HT-29 (cell line): ENCODE results near the gene SNUPN. TPM values are rescaled to one million over a fixed set of nuclear protein-coding genes. Genes with fewer than 3 reads are reported as not detected.
"Not testable (repeated sequence)": the region's sequence is repeated elsewhere in the genome, so short reads cannot be mapped to it uniquely, and the experiment has no call there.

Source experiments
- DNase-seq: peaks from one replicate; pipeline ENCODE4 v3.0.0-alpha.2; 2015; ENCODE audit warnings: low spot score
- total RNA-seq: library from RNA; depleted of rRNA; stranded (reverse); fragments of >200 nt; shearing (Covaris generic); gene quantifications from 2 replicates; pipeline ENCODE4 v1.2.3, GENCODE V29; 2014

The SNUPN gene
- total RNA-seq, 1 experiment from 2014 or later = 27.2 TPM

DNA sequence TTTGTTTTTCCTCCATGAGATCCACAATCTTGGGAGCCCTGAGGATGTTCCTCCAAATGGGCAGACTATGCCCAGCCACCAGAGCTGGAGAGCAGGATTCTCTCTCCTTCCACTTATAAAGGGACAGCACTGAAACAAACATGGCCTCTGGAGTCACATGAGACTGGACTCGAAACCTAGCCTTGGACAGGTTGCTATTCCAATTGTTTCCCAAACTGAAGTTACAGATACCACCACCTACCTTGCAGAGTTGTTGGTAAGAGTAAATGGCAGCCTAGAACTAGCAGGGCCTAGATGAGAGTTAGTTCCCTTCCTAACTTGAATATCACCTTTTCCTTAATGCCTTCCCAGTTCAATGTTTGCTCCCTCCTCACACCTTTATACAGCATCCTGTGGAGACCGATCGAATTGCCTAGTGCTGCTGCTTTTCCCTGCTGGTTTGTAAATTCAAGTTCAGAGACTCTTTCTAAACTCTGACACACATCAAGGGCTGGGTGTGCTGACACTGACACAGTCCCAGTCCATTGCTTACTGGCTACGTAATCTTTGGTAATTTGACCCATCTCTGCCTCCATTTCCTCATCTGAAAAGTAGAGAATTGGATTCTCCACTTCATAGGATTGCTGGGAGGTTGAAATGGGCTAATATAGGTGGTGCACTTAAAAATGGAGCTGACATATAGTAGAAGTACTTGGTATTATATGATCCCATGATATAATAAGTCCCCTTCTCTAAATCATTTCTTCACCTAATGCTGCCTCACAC lies 11.9 kb upstream of the SNUPN start:
- DNase-seq = no peak

DNA sequence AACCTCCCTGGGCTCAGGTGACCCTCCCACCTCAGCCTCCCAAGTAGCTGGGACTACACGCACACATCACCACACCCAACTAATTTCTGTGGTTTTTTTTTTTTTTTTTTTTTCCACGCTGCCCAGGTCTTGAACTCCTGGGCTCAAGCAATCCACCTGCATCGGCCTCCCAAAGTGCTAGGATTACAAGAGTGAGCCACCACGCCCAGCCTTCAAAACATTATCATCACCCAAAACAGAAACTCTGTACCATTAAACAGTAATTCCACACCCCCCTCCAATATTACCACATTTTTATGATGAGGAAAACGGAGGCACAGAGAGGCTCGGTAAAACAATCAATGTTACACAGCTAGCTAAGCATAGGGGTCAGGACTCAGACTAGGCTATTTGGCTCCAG lies 10.5 kb upstream of the SNUPN start:
- DNase-seq = no peak

DNA sequence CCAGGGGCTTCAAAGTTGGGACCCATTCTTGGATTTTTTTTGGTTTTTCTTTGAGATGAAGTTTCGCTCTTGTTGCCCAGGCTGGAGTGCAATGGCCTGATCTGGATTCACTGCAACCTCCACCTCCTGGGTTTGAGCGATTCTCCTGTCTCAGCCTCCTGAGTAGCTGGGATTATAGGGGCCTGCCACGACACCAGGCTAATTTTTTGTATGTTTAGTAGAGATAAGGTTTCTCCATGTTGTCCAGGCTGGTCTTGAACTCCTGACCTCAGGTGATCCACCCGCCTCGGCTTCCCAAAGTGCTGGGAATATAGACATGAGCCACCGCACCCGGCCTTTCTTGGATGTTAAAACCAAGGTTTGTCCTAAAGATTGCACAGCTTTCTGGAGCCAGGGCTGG lies 8.4 kb upstream of the SNUPN start:
- not testable (repeated sequence) for DNase-seq

GRCh38 chr15:75631935-75632334 lies 6.4 kb upstream of the SNUPN start:
- DNase-seq = no peak

DNA sequence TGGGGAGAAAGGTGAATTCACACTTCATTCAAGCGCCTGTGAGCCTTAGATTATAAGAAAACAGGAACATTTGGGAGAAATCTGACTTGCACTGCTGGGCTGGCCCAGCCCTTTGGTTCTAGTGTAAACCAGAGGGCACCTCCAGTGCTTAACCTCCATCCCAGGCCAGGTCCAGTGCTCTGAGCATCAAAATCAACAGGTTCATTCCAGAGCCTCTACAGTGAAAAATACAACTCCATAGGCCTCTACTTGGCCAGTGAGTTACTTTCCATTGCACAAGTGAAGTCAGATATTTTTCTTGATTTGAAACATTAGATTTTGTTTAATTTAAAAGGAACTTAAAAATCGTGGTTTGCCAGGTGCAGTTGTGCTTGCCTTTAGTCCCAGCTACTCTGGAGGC lies 3.0 kb downstream of the SNUPN start:
- DNase-seq = no peak

GRCh38 chr15:75620841-75621391 lies 4.6 kb downstream of the SNUPN start:
- no peak for DNase-seq

GRCh38 chr15:75620058-75620820 lies 5.3 kb downstream of the SNUPN start:
- no peak for DNase-seq

DNA sequence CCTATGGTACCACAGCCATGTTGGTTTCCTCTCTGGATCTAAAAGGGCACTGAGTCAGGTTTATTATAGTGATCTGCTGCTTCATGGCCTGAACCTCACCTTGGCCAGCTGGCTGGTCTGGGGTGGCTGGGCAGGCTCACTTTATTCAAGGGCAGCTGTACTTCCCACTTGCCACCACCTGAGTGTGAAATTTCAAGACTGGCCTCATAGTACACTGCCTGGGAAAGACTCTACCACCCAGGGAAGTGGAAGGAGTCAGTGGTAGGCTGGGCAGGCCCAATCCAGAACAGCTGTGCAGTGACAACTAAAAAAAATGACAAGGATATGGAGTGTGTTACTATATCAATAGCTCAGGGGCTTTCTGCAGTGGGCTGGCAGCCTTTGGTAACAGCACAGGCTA lies 8.8 kb downstream of the SNUPN start:
- DNase-seq = no peak

GRCh38 chr15:75606711-75607699 lies 18.5 kb downstream of the SNUPN start:
- DNase-seq = no peak

- no peak for DNase-seq
Measured at GRCh38 chr15:75606026-75606425, 19.5 kb downstream of the SNUPN start.

- no peak for DNase-seq
Measured at GRCh38 chr15:75599401-75599800, 26.1 kb downstream of the SNUPN start.

- DNase-seq = no peak
Measured at GRCh38 chr15:75598361-75598760, 27.2 kb downstream of the SNUPN start.

DNA sequence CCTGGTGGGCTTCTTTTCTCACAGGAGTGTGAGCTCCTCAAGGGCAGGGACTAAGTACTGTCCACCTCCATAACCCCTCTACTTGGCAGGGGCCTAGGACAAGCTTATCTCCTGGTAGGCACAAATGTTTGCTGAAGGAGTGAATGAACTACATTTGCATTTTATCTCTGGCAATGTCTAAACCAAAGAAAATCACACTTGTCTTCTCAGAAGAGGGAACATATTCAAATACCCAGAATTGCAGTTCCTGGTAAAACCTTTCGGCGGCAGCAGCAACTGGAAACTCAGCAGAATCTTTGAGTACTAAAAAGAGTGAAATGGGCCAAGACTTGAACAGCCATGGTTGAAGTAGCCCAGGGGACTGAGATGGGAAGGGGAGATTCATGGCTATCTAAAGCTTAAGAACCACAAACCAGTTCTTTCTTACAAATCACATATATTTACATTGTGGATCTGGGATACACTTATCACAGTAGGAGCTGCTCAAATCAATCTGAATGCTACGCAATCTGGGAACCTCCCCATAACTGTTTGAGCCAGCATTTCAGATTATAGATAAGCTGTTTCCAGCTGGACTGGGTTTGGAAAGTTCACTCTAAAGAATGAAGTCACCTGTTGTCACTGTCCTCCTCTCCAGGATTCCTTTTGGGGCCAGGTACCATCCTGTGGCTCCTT lies 27.7 kb downstream of the SNUPN start:
- peak; percentile 24 for DNase-seq

DNA sequence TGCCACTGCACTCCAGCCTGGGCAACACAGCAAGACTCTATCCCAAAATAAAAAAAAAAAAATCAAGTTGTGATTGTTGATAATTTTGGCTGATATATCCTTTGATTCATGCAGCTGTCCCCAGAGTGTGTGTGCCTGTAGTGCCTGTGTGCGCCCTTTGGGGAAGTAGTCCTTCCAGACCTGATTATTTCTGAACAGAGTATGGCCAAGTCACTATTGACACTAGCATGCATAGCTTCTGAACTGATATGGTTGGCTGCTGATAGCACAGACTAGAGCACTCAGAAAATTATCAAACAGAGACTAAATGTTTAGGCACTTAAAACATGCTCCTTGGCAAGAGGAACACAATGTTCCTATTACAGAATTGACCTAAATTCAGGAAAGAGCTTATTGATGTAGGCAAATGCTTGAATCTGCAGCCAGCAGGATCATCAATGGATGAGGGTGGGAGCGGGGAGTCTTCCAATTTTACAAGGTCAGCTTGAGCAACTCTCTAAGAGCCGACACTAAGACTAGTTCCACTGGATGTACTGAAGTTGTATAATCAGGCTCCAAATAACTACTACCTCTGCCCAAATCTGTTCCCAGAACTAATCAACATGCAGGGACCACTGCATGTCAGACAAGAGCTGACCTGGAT lies 28.7 kb downstream of the SNUPN start:
- no peak for DNase-seq

- DNase-seq = no peak
Measured at GRCh38 chr15:75594276-75594675, 31.2 kb downstream of the SNUPN start.

DNA sequence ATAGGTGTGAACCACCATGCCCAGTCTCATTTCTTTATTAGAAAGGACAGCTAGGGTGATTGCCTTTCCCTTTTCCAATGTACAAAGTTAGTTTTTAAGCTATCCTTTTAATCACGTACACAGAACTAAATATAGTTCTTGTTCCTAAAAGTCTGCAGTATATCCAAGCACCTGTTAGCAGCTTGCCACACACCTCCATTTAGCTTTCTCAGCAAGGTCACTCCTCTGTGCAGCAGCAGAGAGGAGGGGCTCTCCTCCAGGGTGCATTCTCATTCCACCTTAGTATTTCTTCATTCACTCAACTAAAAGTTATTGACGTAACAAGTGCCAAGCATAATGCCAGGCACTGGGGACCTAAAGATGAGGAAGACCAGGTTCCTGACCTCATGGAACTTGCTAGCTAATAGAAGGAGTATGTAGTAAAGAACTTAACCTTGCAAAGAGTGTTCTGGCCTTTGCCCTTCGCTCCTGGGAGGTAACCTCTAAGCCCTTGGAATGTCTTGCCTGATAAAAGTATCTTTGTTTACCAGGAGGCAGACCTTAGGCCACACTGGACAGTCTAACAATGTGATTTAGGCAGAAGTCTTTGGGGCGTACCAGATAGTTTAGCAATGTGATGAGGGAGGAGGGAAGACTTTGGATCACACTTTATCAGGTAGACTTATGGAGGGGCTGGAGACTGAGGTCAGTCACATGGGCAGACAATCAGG lies 33.7 kb downstream of the SNUPN start:
- DNase-seq = no peak

- DNase-seq = no peak
Measured at GRCh38 chr15:75590239-75590638, 35.3 kb downstream of the SNUPN start.

- DNase-seq = no peak
Measured at GRCh38 chr15:75589071-75589470, 36.5 kb downstream of the SNUPN start.

DNA sequence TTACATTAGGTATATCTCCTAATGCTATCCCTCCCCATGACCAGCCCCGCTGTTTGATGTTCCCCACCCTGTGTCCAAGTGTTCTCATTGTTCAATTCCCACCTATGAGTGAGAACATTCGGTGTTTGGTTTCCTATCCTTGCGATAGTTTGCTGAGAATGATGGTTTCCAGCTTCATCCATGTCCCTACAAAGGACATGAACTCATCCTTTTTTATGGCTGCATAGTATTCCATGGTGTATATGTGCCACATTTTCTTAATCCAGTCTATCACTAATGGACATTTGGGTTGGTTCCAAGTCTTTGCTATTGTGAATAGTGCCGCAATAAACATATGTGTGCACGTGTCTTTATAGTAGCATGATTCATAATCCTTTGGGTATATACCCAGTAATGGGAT lies 39.1 kb downstream of the SNUPN start:
- DNase-seq = not testable (repeated sequence)

GRCh38 chr15:75584121-75584520 lies 41.4 kb downstream of the SNUPN start:
- no peak for DNase-seq
